Loucy (cell line): ENCODE results near the gene CUL1.

Source experiments
- EZH2phosphoT487 ChIP-seq: fragments of 200-600 bp; IDR thresholded peaks from 2 replicates; pipeline ENCODE4 v1.6.1; 2018; ENCODE audit warnings: antibody characterized with exemption, mild to moderate bottlenecking, moderate library complexity, borderline replicate concordance
- TF ChIP-seq, protein P1 (sequence below): fragments of 200-600 bp; sonication (generic); conservative IDR thresholded peaks from 2 replicates; pipeline ENCODE4 v1.5.1; 2014; ENCODE audit warnings: mild to moderate bottlenecking, antibody characterized with exemption, low read length

DNA sequence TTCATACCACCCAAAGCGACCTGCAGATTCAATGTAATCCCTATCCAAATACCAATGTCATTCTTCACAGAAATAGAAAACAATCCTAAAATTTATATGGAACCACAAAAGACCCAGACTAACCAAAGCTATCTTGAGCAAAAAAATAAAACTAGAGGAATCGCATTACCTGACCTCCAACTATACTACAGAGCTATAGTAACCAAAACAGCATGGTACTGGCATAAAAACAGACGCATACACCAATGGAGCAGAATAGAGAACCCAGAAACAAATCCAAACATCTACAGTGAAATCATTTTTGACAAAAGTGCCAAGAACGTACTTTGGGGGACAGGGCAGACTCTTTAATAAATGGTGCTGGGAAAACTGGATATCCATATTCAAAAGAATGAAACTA, 16.9 kb upstream of the CUL1 start:
- TF ChIP-seq, protein P1, sequence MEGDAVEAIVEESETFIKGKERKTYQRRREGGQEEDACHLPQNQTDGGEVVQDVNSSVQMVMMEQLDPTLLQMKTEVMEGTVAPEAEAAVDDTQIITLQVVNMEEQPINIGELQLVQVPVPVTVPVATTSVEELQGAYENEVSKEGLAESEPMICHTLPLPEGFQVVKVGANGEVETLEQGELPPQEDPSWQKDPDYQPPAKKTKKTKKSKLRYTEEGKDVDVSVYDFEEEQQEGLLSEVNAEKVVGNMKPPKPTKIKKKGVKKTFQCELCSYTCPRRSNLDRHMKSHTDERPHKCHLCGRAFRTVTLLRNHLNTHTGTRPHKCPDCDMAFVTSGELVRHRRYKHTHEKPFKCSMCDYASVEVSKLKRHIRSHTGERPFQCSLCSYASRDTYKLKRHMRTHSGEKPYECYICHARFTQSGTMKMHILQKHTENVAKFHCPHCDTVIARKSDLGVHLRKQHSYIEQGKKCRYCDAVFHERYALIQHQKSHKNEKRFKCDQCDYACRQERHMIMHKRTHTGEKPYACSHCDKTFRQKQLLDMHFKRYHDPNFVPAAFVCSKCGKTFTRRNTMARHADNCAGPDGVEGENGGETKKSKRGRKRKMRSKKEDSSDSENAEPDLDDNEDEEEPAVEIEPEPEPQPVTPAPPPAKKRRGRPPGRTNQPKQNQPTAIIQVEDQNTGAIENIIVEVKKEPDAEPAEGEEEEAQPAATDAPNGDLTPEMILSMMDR, result no peak
- no peak for TF ChIP-seq EZH2phosphoT487
